PFSK-1 (cell line): ENCODE data around the gene CNTNAP3.
"Not testable (repeated sequence)": the region's sequence is repeated elsewhere in the genome, so short reads cannot be mapped to it uniquely, and the experiment has no call there.

Experiments
- POLR2AphosphoS5 ChIP-seq: IDR thresholded peaks from 2 replicates; pipeline ENCODE4 v1.6.1; 2012; ENCODE audit warnings: low read depth, mild to moderate bottlenecking, control low read depth, low read length, moderate library complexity
- TAF1 ChIP-seq: IDR thresholded peaks from 2 replicates; pipeline ENCODE4 v1.6.1; 2012; ENCODE audit warnings: low read length, control low read depth, borderline replicate concordance; ENCODE audit not compliant: insufficient read depth

DNA sequence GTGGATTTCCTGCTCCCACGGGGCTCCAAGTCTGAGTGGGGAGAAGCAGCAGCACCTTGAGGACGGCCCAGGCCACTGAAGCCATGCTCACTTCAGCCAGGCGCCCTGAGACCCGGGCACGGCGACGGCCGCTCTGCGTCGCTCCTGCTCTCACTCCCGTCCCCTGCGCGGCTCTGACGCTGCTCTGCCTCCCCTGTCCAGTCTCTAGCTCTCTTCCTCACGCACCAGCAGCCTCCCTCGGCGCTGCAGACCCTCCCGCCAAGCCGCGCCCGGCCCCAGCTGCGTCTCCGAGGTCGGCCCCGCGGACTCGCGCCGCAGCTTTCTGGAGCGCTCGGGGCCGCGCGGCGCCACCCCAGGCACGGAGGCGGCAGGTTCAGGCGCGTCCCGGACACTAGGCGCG, at the start of gene CNTNAP3:
- TF ChIP-seq TAF1, POLR2AphosphoS5: not testable (repeated sequence)
